SU-DHL-6 (cell line): ENCODE results near the gene PTPRH.

Experiments
- H2AFZ ChIP-seq: fragments of 200-600 bp; sonication (generic); 2 replicates; pipeline ENCODE4 v1.6.1; 2014; ENCODE audit warnings: low read depth, mild to moderate bottlenecking, moderate library complexity, mixed read lengths, antibody characterized with exemption, low read length; ENCODE audit not compliant: severe bottlenecking
- H3F3A ChIP-seq: fragments of 200-600 bp; shearing (Covaris generic); 2 replicates; pipeline ENCODE4 v1.6.0; 2016; ENCODE audit warnings: antibody characterized with exemption, mild to moderate bottlenecking; ENCODE audit not compliant: insufficient read depth
- H3K27ac ChIP-seq: fragments of 200-600 bp; sonication (generic); 2 replicates; pipeline ENCODE4 v1.5.1; 2016; ENCODE audit warnings: low read depth, mild to moderate bottlenecking, low read length, moderate library complexity, mixed read lengths
- H3K27me3 ChIP-seq: fragments of 200-600 bp; sonication (generic), shearing (Covaris generic); 2 replicates; pipeline ENCODE4 v1.6.0; 2014; ENCODE audit warnings: mild to moderate bottlenecking, low read length
- H3K36me3 ChIP-seq: fragments of 200-600 bp; sonication (generic); 2 replicates; pipeline ENCODE4 v1.6.1; 2014; ENCODE audit warnings: mild to moderate bottlenecking, low read length, mixed read lengths
- H3K4me2 ChIP-seq: fragments of 300-600, 200-600 bp; shearing (Covaris generic), sonication (generic); 2 replicates; pipeline ENCODE4 v1.6.0; 2014; ENCODE audit warnings: low read length, low read depth, mild to moderate bottlenecking; ENCODE audit not compliant: poor library complexity, severe bottlenecking
- H3K4me3 ChIP-seq: fragments of 200-600 bp; sonication (generic); 2 replicates; pipeline ENCODE4 v1.5.1; 2014; ENCODE audit warnings: antibody characterized with exemption, low read length, mild to moderate bottlenecking, mixed read lengths; ENCODE audit not compliant: insufficient read depth, poor library complexity, severe bottlenecking
- H3K79me2 ChIP-seq: fragments of 200-600 bp; sonication (generic); 2 replicates; pipeline ENCODE4 v1.6.1; 2014; ENCODE audit warnings: mild to moderate bottlenecking, low read length, moderate library complexity; ENCODE audit not compliant: insufficient read depth
- H3K9ac ChIP-seq: fragments of 200-600 bp; sonication (generic); 2 replicates; pipeline ENCODE4 v1.7.0; 2014; ENCODE audit warnings: mild to moderate bottlenecking, low read length
- H3K9me2 ChIP-seq: fragments of 200-600 bp; sonication (generic); replicated peaks from 2 replicates; pipeline ENCODE4 v1.6.1; 2014; ENCODE audit warnings: low read length; ENCODE audit not compliant: insufficient read depth
- H3K9me3 ChIP-seq: fragments of 200-600 bp; sonication (generic); 2 replicates; pipeline ENCODE4 v1.6.1; 2014; ENCODE audit warnings: low read length, mixed read lengths; ENCODE audit not compliant: insufficient read depth
- H4K20me1 ChIP-seq: fragments of 200-600 bp; sonication (generic); 2 replicates; pipeline ENCODE4 v1.6.1; 2014; ENCODE audit warnings: low read depth, mild to moderate bottlenecking, antibody characterized with exemption, low read length, moderate library complexity, mixed read lengths
- CTCF ChIP-seq: fragments of 200-600 bp; sonication (generic); IDR thresholded peaks from one replicate; pipeline ENCODE4 v1.5.1; 2017; ENCODE audit warnings: antibody characterized with exemption, mild to moderate bottlenecking, low read length, moderate library complexity; ENCODE audit not compliant: insufficient read depth, poor library complexity, severe bottlenecking
- EZH2phosphoT487 ChIP-seq: fragments of 200-600 bp; sonication (generic), shearing (Covaris generic); conservative IDR thresholded peaks from 2 replicates; pipeline ENCODE4 v1.6.1; 2018; ENCODE audit warnings: mild to moderate bottlenecking, antibody characterized with exemption, low read length, moderate library complexity, mixed read lengths

Gene PTPRH

GRCh38 chr19:55213547-55213946 is 4.2 kb upstream of the PTPRH start:
- Histone ChIP-seq H4K20me1 (no peaks in the 10 kb centered on the region), H3K79me2 (no peaks in the 10 kb centered on the region), H3K4me3 (no peak overlapping the region), H3K9ac (no peak overlapping the region), H2AFZ (no peak overlapping the region), H3K36me3 (no peaks in the 10 kb centered on the region), H3K9me2 (no peaks in the 10 kb centered on the region), H3F3A (no peaks in the 10 kb centered on the region), H3K27ac (no peak overlapping the region), H3K4me2 (no peak overlapping the region), H3K9me3 (peaks cover 5% of the 10 kb centered on the region; the same call in 1 of the 2 replicates), H3K27me3 (no peaks in the 10 kb centered on the region)
- TF ChIP-seq CTCF (no peak), EZH2phosphoT487 (no peak)

DNA sequence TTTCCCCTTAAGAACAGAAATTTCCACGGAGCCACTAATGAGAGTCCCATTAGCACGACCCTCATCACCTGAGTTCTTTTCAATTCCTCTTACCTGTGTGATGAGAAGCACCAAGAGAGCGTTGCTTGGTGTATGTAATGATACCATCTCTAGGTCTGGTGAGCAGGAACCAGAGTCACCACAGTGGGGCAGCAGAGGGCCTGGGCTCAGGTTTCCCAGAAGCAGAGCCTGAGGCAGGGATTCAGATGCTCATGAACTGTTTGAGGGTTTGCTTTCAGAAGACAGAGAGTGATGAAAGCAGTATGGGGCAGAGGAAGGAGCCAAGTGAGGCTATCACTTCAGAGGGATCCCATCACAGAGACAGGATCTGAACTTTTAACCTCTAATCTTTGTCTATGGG is 3.1 kb upstream of the PTPRH start:
- Histone ChIP-seq H3K9ac (no peak overlapping the region), H3K27me3 (no peaks in the 10 kb centered on the region), H3K9me3 (peaks cover 5% of the 10 kb centered on the region; the same call in 1 of the 2 replicates), H3F3A (no peaks in the 10 kb centered on the region), H3K79me2 (no peaks in the 10 kb centered on the region), H3K36me3 (no peaks in the 10 kb centered on the region), H3K27ac (no peak overlapping the region), H3K9me2 (no peaks in the 10 kb centered on the region), H3K4me2 (no peak overlapping the region), H2AFZ (no peak overlapping the region), H3K4me3 (no peak overlapping the region), H4K20me1 (no peaks in the 10 kb centered on the region)
- peak; percentile 61 for TF ChIP-seq CTCF
- TF ChIP-seq EZH2phosphoT487, result no peak

DNA sequence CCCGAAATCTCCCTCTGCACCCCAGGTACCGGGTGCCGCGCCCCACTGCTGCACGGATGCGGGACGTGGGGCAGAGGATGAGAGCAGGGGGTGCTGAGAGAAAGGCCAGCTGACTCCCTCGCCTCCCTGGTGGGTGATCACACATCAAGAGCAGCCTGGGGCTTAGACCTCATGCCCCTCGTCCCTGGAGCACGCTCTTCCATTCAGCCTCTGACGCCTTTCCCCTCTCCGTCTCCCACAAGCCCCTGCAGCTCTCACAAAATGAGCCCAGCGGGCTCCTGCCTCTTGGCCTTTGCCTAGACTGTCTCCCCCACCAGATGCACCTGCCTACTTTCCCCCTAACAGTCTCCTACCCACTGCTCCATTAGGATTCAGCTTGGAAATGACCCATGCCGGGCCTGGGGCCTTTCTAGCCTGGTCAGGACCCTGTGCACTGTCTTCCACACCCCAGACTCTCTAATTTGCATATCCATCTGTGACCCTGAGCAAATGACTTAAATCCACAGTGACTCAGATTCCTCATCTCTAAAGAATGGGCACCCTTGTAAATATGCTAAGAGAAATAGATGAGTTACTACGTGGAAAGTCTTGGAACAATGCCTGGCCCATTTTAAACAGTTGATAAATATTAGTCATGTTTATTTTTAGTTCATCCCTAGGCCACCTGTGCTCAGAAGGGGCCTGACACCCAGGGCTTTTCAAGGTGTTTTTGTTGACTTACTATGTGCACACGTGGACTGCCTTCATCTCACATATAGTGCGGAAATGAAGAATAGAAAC is 582 bp upstream of the PTPRH start:
- TF ChIP-seq EZH2phosphoT487 (no peak), CTCF (no peak)
- Histone ChIP-seq H3F3A (no peaks in the 10 kb centered on the region), H3K27ac (no peak overlapping the region), H3K9me2 (no peaks in the 10 kb centered on the region), H3K4me2 (no peak overlapping the region), H3K9me3 (peaks cover 5% of the 10 kb centered on the region; the same call in 1 of the 2 replicates), H3K4me3 (no peak overlapping the region), H4K20me1 (no peaks in the 10 kb centered on the region), H2AFZ (no peak overlapping the region), H3K36me3 (no peaks in the 10 kb centered on the region), H3K79me2 (no peaks in the 10 kb centered on the region), H3K9ac (no peak overlapping the region), H3K27me3 (no peaks in the 10 kb centered on the region)
